MM.1S (cell line): ENCODE measurements around the gene PRLH.

Experiments used
- CTCF ChIP-seq: fragments of 300-600 bp; sonication (generic); IDR thresholded peaks from 2 replicates; pipeline ENCODE4 v1.5.1; 2016; ENCODE audit warnings: antibody characterized with exemption, low read length, mixed read lengths
- EZH2 ChIP-seq: fragments of 300-600 bp; sonication (generic); optimal IDR thresholded peaks from 2 replicates; pipeline ENCODE3; 2017; ENCODE audit warnings: low read depth, mild to moderate bottlenecking, antibody characterized with exemption, low read length, mixed read lengths
- EZH2phosphoT487 ChIP-seq: fragments of 300-600 bp; sonication (generic); IDR thresholded peaks from 2 replicates; pipeline ENCODE4 v1.6.1; 2018; ENCODE audit warnings: antibody characterized with exemption, low read length

DNA sequence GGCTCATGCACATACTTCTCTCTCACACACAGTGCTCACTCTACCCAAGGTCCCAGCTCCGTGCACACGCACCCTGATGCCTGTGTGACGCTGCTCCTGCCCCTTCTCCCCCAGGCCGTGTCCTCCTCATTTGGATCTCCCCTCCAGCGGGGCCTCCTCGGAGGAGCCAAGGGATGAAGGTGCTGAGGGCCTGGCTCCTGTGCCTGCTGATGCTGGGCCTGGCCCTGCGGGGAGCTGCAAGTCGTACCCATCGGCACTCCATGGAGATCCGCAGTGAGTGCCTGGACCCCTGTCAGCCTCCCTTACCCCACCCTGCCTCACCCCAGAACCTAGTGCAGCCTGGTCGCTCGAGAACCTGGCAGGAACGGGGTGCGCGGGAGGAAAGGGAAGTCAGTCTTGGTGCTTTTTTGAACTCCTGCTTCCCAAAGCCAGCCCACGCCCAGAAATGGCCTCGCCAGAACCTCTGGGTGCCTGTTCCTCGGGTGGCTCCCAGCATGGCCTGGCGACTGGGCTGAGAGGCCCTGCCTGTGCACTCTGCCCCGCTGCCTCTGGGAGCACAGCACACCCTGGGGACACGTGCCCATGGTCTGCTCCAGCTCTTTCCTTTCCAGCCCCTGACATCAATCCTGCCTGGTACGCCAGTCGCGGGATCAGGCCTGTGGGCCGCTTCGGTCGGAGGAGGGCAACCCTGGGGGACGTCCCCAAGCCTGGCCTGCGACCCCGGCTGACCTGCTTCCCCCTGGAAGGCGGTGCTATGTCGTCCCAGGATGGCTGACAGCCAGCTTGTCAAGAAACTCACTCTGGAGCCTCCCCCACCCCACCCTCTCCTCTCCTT lies at the start of gene PRLH:
- TF ChIP-seq CTCF = no peak
- no peak for TF ChIP-seq EZH2
- TF ChIP-seq EZH2phosphoT487 = no peak
